HepG2 (cell line): Measurements from ENCODE around the gene CDCA5. TPM values are rescaled to one million over a fixed set of nuclear protein-coding genes. Genes with fewer than 3 reads are reported as not detected.

Experiments used
- ARID2 ChIP-seq: sonication (generic); formaldehyde crosslinking; IDR thresholded peaks from 2 replicates; pipeline ENCODE4 v1.8.1; 2022; ENCODE audit warnings: mild to moderate bottlenecking, missing genetic modification reagents, borderline replicate concordance
- ATF7-NPFF ChIP-seq: sonication (generic); formaldehyde crosslinking; IDR thresholded peaks from 2 replicates; pipeline ENCODE4 v1.8.1; 2023; ENCODE audit warnings: mild to moderate bottlenecking, low read depth, missing genetic modification reagents, moderate library complexity
- BCLAF1 ChIP-seq: fragments of 450-650 bp; IDR thresholded peaks from 2 replicates; pipeline ENCODE4 v1.6.1; 2017; ENCODE audit warnings: mild to moderate bottlenecking
- CENPT ChIP-seq: sonication (generic); formaldehyde crosslinking; IDR thresholded peaks from 2 replicates; pipeline ENCODE4 v1.8.0; 2022; ENCODE audit warnings: low read depth, mild to moderate bottlenecking, moderate library complexity, missing genetic modification reagents
- ELF1 ChIP-seq: sonication (generic); formaldehyde crosslinking; IDR thresholded peaks from 2 replicates; pipeline ENCODE4 v1.4.0; 2020; ENCODE audit warnings: missing genetic modification reagents
- ETV5 ChIP-seq: IDR thresholded peaks from 2 replicates; pipeline ENCODE4 v1.6.1; 2018; ENCODE audit warnings: missing biosample characterization, missing genetic modification reagents, inconsistent platforms, borderline replicate concordance
- FOXO1 ChIP-seq: sonication (generic); formaldehyde crosslinking; IDR thresholded peaks from 2 replicates; pipeline ENCODE4 v1.4.0; 2020; ENCODE audit warnings: missing genetic modification reagents
- KDM2A ChIP-seq: sonication (generic); formaldehyde crosslinking; IDR thresholded peaks from 2 replicates; pipeline ENCODE4 v1.4.0; 2020; ENCODE audit warnings: low read depth, missing genetic modification reagents, borderline replicate concordance
- SOX13 ChIP-seq, 3 experiments: fragments of 450-650 bp in 1 of 3; sonication (generic) in 1 of 3; formaldehyde crosslinking in 1 of 3; IDR thresholded peaks in 2 of 3; conservative IDR thresholded peaks in 1 of 3; 2 replicates each; pipeline versions ENCODE4 v1.5.0 to v1.6.1; 2016 to 2020; ENCODE audit warnings: antibody characterized with exemption in 1 of 3, mild to moderate bottlenecking in 1 of 3, missing compliant biosample characterization in 1 of 3, missing genetic modification reagents in 1 of 3, moderate library complexity in 1 of 3
- ZNF274 ChIP-seq: sonication (generic); formaldehyde crosslinking; IDR thresholded peaks from 2 replicates; pipeline ENCODE4 v1.5.1; 2020; ENCODE audit warnings: mild to moderate bottlenecking, missing genetic modification reagents
- ZNF563 ChIP-seq: sonication (generic); formaldehyde crosslinking; IDR thresholded peaks from 2 replicates; pipeline ENCODE4 v1.8.0; 2022; ENCODE audit warnings: mild to moderate bottlenecking, moderate library complexity, missing genetic modification reagents
- ZNF646 ChIP-seq: sonication (generic); formaldehyde crosslinking; IDR thresholded peaks from 2 replicates; pipeline ENCODE4 v1.9.0; 2021; ENCODE audit warnings: mild to moderate bottlenecking, missing genetic modification reagents
- ZNF75D ChIP-seq: sonication (generic); formaldehyde crosslinking; IDR thresholded peaks from 2 replicates; pipeline ENCODE4 v1.8.1; 2023; ENCODE audit warnings: missing genetic modification reagents, mild to moderate bottlenecking, borderline replicate concordance
- ZNF839 ChIP-seq: sonication (generic); formaldehyde crosslinking; IDR thresholded peaks from 2 replicates; pipeline ENCODE4 v1.4.0; 2020; ENCODE audit warnings: missing genetic modification reagents, mild to moderate bottlenecking, borderline replicate concordance
- polyA plus RNA-seq, 8 experiments: library from polyadenylated mRNA; depleted of rRNA in 3 of 8; stranded (reverse) in 7 of 8; unstranded in 1 of 8; fragments of >200 nt; fragmentation: Illumina TruSeq in 4 of 8; extraction: Trizol in 4 of 8; gene quantifications; 2 replicates each; pipeline versions ENCODE4 v1.2.1 to v1.2.3, GENCODE V29; 2011 to 2016; ENCODE audit warnings: low read depth in 4 of 8, missing spikeins in 1 of 8, mixed read lengths in 1 of 8; ENCODE audit not compliant: insufficient read depth in 1 of 8
- total RNA-seq, 5 experiments: library from RNA; depleted of rRNA; stranded (reverse); fragments of >200 nt; fragmentation: Illumina TruSeq; extraction: Trizol; gene quantifications; 2 replicates each; pipeline ENCODE4 v1.2.3, GENCODE V29; 2016; ENCODE audit warnings: low read depth in 1 of 5

Gene CDCA5
- total and polyA plus RNA-seq, 2 of the 13 experiments (the other 11 are each of a cell fraction or from before 2014, with no cell fraction given), result 13.5 to 50.6 TPM

GRCh38 chr11:65116370-65117205 is 32.7 kb upstream of the CDCA5 start (continued):
- TF ChIP-seq ZNF646 (CRISPR knock-in tag) (0 out of 2 replicates have a peak, but pooled peaks have one; percentile 43), CENPT (CRISPR knock-in tag) (peak; percentile 79), ARID2 (no peak), BCLAF1 (no peak), ELF1 (no peak), ATF7-NPFF (CRISPR knock-in tag) (peak; percentile 24; the same call in 1 of the 2 replicates), FOXO1 (CRISPR knock-in tag) (0 out of 2 replicates have a peak, but pooled peaks have one; percentile 17), KDM2A (CRISPR knock-in tag) (peak; percentile 1; the same call in 1 of the 2 replicates), ZNF274 (no peak), ZNF563 (CRISPR knock-in tag) (peak; percentile 73; the same call in 1 of the 2 replicates), SOX13 (IDR thresholded peaks at IDR 0.05) (no peak), SOX13 (CRISPR knock-in tag; conservative IDR thresholded peaks at IDR 0.05 in 1 of 2, IDR thresholded peaks at IDR 0.05 in 1 of 2) (no peak), ZNF75D (CRISPR knock-in tag) (no peak), ETV5 (CRISPR knock-in tag) (peak; percentile 19; the same call in 1 of the 2 replicates), ZNF839 (CRISPR knock-in tag) (no peak)
